HUDEP-2 (cell line): Measurements from ENCODE around the gene PDXK.

ENCODE experiments used
- DNase-seq, 76 experiments: peaks; one replicate each; lab custom pipeline; 2025; ENCODE audit not compliant: unreplicated experiment in 76 of 76; lab: John Stamatoyannopoulos, UW

Gene PDXK

DNA sequence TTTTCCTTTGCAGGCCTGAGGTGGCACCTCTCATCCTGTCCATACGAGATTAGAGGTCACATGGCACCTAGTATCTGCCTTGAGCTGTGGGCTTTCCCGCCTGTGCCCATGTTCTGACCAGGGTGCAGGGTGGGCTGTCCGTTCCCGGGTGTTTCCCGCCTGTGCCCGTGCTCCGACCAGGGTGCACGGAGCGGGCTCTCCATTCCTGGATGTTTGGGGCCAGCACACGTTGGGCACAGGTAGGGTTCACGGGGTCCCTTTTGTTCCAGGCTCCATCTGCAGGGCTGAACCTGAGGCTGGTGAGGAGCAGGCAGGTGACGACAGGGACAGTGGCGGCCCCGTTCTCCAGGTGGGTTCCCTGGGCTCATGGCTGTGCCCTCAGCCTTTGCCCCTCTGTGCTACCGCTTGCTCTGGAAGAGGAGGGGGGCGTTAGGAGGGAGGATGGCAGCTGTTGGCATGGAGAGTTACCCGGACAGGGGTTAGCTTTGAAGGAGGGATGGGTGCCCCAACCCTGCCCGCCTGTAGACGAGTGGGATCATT, 80.4 kb downstream of the PDXK start:
- no peak for DNase-seq

DNA sequence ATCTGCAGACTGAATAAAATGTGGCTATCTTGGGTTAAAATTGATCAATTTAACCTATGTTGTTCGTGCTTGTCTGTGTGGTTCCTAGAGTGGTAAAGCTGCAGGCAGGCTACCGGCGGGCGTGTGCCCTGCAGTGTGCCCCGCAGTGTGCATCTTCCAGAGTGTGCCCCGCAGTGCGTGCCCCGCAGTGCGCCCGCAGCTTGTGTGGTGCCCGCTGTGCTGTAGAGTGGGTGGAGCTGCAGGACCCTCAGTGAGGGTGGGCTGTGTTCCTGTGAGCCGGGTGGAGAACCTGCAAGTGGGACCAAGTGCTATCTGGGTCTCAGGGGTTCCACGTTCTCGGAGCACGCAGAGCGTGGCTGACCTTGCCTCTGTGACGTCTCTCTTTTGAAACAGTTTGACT, 81.2 kb downstream of the PDXK start:
- DNase-seq = no peak

DNA sequence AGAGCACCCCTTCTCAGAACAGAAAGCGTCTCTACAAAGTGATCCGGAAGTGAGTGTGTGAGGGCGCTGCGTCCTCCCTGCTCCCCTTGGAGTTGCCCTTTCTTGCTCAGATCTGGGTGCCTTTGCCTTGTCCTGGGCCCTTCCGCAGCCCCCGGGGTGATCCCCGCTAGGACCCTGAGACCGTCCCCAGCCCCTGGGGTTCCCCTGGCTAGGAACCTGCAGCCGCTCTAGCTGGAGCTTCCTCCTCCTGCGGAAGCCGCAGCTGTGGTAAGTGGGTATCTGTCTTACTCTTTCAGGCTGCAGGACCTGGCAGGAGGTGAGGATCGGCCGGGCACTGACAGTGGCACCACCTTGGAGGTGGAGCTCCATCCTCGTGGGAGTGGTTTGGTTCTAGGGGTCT, 81.6 kb downstream of the PDXK start:
- no peak for DNase-seq

DNA sequence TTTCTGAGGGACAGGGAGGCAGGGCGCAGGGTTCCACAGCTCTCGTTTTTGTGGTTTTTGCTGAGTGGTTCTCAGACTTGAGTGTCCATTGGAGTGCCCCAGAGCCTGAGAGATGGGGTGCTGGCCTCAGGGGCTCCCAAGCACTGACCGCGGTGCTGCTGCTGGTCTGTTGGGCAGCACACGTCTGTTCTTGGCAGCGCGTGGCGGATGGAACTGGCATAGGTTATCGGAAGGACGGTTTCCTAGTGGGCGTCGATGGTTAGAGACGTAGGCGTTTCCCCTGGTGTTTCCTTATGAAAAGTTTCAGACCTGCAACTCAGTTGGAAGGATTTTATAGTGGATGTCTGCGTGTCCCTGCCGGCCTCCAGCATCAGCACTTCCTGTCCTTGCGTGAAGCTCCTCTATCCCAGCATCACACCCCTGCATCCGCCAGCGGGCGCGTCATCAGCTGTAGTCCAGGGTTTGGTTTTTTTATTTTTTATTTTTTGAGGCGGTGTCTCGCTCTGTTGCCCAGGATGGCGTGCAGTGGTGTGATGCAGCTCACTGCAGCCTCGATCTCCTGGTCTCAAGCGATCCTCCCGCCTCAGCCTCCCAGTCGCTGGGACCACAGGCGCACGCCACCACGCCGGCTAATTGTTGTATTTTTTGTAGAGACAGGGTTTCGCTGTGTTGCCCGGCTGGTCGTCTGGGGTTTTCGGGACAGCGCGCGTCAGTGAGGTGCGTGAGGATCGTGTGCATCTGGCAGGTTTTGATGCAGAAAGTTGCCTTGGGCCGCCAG, 82.3 kb downstream of the PDXK start:
- no peak for DNase-seq

DNA sequence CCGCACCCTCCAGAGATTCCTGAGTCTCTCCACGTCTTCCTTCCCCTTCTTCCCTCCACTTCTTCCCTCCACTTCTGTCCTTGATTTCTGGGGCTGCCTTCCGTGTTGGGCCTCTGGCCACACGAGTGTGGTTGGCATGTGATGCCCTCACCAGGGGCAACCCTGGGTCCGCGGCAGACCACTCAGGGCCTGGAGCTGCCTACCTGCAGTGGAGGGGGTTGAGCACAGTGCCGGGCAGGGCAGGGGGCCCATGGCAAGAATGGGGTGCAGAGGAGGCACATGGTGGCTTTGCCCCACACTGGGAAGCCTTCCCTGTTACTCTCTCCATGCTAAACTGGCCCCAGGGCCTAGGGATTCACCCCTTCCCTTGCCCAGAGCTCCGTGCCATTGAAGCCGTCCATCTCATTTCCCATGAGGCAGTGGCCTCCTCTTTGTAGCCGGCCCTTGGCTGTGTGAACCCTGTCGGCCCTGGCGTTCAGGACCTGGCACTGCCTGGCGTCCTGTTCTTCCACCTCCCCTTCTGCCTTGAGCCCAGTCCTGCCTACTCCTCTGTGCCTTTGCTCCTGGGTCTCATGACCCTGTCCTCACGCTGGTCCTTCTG, 83.9 kb downstream of the PDXK start:
- DNase-seq = no peak

DNA sequence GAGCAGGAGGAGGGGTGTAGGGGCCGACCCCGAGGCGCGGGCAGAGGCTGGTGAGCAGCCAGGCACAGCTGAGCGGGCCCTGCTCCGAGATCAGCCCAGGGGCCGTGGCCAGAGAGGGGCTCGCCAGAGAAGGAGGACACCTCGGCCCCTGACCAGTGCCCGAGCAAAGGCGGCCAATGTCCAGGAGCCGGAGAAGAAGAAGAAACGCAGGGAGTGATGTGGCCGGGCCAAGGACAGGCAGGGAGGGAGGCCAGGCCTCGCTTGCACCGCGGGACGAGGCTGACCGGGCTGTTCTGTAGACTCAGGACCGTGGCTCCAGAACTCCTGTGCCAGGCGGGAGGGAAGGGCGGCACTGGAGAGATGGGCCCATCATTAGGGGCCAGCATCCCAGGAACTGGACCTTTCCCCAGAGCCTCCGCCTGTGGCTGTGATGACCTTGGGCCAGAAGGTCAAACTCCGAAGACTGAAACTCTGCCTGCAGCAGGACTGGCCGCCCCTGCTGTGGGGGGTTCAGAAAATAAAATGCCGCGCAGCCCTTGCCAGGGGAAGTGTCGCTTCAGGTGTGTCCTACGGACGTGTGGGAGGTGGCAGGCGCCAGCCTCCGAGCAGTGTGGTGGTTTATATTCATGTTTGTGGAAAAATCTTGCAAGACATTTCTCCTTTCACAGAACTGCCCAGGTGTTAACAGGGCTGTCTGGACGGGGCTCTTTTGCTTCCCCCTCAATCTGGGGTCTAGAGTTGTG, 84.8 kb downstream of the PDXK start:
- DNase-seq = no peak

DNA sequence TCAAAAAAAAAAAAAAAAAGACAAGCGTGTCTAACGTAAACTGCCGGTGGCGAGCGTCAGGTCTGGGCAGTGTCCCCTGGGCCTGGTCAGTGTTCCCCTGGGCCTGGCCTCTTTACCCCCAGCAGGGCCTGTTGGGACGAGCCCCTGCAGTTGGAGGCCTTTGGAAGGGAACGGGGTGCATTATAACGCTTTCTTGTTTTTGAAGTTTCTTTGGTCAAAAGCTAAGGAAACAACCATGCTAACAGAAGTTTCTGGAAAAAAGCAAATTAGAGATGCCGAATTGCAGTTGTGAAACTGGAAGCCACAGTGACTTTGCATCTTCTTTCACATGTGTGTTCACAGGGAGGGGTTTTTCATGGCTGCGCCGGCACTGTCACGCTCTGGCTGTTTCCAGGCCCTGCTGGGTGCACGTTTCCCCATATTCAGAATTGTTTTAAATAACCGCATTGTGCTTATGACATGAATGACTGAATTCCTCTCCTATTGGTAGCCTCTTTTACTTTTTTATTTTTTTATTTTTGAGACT, 86.4 kb downstream of the PDXK start:
- DNase-seq = no peak

DNA sequence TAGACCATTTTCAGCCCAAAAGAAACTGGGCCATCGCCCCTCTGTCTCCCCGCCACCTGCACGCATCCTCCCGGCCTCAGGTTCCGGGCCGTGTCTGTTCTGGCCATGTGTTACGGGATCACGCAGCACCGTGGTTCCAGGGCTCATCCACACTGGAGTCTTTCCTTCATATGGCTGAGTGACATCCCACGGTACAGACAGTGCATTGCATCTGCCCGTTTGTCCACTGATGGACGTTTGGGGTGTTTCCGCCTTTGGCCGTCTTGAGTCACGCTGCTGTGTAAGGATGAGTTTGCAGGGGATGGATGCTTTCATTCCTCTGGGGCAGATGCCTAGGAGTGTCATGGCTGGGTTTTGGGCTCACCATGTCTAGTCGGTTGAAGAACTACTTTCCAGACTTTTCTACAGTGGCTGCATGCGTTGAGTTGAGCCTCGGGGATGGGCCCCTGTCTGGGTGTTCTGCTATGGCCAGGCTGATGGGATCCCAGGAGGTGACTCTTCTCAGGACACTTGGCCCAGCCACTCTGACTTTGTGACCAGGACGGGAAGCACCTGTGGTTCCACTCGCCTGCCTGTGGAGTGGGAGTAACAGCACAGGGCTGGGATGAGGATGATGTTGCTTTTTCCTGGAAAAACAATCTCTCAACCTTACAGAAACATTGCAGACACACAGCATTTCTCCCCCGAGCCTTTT, 87.2 kb downstream of the PDXK start:
- no peak for DNase-seq

DNA sequence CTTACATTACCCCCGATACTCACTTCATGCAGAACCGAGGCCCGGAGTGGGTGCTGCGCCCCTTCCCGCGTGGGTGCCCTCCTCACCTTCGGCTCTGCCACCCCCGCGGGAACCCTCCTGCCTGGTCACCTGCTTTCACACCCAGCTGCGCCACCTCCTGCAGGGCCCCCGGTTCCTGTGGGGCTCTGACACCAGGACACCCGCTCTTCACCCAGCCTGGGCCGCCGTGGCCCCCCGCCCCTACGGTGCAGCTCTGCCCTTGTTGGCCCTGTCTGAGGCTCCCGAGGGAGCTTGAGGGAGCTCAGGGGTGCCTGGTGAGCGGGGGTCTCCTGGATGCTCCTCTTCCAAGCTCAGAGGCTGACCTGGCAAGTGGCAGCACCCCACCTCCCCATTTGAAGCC, 89.4 kb downstream of the PDXK start:
- DNase-seq = peak in 8 of 76 experiments; percentile 30 to 51 (median 46)

DNA sequence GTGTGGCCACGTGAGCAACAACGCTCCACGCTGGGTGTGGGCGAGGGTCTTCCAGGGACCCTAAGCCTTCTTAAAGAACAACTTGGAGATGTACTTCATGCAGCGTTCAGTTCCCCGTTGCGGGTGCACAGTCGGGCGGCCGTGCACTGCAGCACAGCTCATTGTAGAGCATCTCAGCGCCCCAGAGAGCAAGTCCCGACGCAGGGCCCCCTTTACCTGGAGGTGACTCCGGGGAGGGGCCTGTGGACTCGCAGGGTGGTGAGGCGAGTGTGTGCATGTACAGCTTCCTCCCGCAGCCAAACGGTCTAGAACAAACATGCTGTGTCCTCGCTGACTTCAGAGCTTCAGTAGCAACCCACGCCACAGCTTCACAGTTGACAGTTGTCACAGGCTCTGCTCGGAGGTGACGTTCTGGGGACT, 89.9 kb downstream of the PDXK start:
- no peak for DNase-seq

DNA sequence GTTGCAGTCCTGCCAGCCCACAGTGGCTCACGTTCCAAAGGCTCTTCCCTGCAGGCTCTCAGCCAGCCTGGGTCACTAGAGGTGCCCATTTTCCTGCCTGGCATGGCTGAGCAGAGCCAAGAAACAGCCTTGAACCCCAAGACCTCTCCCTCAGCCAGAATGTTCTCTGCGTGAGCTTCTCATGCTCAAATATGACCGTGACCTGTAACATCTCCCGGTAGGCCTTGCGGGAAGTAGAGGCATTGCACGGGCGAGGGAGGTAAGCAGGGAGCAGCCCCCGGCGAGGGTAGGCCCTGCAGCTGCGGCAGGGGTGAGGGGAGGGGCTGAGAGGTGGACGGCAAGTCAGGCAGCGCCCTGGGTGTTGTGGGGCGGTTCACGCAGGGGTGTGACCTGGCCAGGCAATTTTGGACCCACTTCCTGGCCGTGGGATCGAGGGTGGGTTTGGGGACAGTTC, 90.4 kb downstream of the PDXK start:
- DNase-seq = no peak

DNA sequence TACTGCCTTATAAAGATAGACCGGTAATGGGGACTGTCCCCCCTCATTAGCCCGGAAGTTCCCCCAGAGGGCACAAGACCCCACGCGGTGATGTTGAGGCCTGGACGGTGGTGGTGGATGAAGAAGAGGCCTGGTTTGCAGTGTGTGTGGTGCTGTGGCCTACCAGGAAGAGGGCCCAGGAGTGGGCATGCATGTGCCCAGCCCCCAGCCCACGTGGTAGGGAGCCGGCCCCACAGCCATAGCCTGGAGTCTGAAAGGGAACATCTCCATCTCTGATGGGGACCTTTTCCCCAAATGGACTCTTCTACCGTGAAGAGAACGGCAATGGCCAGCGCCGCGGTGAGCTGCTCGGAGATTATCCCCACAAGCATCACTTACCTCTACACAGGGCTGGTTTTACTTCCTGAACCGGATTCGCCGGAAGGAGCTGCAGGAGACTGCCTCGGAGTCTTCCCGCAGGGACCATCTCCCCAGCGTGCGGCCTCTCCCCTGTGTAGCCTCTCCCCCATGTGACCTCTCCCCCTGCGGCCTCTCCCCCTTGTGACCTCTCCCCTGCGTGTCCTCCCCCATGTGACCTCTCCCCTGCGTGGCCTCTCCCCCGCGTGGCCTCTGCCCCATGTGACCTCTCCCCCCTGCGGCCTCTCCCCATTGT, 91.0 kb downstream of the PDXK start:
- DNase-seq = no peak

DNA sequence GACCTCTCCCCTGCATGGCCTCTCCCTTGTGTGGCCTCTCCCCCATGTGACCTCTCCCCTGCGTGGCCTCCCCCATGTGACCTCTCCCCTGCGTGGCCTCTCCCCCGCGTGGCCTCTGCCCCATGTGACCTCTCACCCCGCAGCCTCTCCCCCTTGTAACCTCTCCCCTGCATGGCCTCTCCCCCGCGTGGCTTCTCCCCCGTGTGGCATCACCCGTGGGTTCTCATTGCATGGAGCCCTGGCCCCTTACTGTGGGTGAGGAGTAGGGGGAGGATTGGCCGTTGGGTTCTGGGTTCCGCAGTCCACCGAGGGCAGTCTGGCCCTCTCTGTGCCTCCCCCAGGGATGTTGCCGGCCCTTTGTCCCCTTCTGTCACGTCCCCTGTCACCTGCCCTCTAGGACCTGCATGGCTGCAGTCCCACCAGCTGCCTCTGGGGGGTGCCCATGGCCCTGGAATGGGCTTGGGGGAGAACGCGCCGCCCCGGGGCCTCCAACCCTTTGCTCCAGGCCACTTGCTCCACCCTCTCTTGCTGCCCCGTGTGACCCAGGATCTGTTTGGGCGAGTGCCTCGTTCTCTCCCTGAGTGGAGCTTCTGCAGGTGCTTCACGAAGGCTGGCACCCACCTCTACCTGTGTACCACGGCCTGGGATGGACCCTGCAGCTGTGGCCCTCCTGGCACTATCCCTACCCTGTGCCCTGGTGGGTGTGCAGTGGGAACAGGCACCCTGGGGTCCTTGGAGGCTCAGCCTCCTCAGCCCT, 91.8 kb downstream of the PDXK start:
- peak in 75 of 76 experiments; percentile 44 to 98 (median 90) for DNase-seq

DNA sequence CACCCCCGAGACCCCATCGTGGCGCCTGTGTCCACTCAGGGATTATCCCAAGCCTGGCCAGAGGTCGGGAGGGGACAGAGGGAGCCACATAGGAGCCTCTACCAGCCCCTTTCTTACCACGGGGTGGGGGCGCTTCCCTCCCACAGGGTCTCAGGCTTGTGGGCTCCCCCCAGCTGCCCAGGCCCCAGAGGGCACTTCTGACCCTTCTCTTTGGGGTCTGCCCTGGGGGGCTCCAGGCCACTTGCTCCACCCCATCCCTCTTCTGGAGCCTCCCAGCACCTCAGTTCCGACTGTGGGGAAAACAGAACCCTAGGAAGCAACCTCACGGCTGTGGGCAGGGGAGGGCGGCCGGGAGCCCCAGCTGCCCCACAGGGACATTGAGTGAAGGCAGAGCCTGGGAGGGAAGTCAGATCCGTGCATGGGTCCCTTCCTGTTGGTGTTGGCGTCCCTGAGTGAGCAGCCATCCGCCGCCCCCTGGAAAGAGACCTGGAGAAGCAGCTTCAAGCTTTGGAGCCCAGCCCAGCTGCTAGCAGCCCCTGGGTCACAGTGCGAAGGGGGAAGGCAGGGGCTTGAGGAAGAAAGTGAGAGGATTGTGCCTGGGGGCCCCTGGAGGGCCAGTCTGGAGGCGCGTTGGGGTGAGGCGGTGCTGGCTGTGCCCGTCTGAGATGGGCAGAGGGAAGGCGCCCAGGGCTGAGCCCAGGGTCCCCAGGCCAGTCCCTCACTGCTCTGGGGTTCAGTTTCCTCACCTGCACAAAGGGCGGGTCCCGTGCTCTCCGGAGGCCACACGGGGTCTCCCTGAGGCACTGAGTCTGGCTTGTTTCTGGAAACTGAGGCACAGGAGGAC, 92.6 kb downstream of the PDXK start:
- no peak for DNase-seq
